GM12875 (cell line): ENCODE data around the gene FAM241B.

ENCODE experiments used
- H3K4me3 ChIP-seq: one replicate; pipeline ENCODE4 v1.5.1; 2011; ENCODE audit warnings: low read depth, low read length, control low read depth
- CTCF ChIP-seq: IDR thresholded peaks from 2 replicates; pipeline ENCODE4 v1.5.1; 2011; ENCODE audit warnings: low read depth, mild to moderate bottlenecking, control low read depth, inconsistent platforms, low read length, moderate library complexity, borderline replicate concordance; ENCODE audit not compliant: insufficient read depth

The FAM241B gene

GRCh38 chr10:69609077-69609476 is 21.0 kb upstream of the FAM241B start:
- no peak for TF ChIP-seq CTCF
- H3K4me3 ChIP-seq, result no peak overlapping the region

- no peak for TF ChIP-seq CTCF
- no peak overlapping the region for H3K4me3 ChIP-seq
These were observed 17.3 kb upstream of the FAM241B start for GRCh38 chr10:69612760-69613159.

DNA sequence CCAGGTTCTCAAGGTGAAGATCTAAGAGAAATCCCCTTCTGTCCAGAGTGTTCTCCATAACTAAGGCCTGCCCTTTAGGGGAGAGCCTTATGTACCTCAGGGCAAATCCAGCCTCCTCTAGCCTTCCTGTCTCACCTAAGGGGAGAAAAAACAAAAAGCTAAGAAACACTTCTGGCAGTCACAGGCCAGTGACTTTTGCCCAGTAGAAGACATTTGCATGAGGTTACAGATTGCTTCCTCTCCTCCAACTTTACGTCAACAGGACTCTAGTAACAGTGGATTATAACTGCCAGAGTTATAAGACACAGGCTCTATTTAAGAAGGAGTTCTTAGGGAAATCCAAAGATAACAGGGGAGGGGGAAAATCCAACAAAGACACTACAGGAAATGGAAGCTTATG is 15.9 kb upstream of the FAM241B start:
- no peak for TF ChIP-seq CTCF
- no peak overlapping the region for H3K4me3 ChIP-seq

DNA sequence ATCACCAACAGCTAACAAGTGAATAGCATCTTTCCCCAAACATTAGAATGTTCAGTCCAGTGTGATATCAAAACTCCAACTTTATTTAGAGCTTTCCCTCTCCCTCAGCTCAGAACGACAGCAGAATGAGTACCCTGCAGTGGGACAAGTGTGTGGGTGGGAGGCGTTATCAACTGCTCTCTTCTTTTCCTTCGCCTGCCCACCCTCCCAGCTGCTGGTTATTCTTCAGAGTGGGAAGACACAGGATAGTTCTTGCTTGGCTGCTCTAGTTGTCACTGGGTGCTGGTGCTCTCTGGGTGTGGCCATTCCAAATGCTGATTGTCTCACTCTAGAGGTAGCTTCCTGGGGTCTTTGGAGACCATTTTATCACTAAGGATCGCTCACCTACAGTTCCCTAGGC is 13.7 kb upstream of the FAM241B start:
- no peak for TF ChIP-seq CTCF
- no peak overlapping the region for H3K4me3 ChIP-seq

DNA sequence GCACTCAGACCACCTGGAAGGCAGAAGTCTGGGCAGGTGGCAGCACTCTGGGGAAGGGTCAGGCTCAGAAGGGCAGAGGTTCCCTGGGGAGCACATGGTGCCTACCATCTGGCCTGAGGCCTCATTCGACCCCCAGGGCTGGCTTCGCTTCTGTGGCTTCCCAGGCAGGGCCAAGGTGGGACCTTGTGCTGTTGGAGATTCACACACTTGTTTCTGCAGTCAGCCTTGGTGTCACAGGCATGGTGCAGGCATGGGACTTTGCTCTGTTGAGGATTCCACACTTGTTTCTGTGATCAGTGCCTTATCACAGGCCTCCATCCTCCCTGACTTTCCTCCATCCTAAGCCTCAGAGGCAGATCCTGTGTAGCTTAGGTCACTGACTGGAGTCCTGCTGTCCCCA is 11.3 kb upstream of the FAM241B start:
- TF ChIP-seq CTCF, result no peak
- H3K4me3 ChIP-seq, result no peak overlapping the region

GRCh38 chr10:69619626-69620025 is 10.4 kb upstream of the FAM241B start:
- TF ChIP-seq CTCF, result no peak
- H3K4me3 ChIP-seq, result no peak overlapping the region

GRCh38 chr10:69620625-69621024 is 9.4 kb upstream of the FAM241B start:
- TF ChIP-seq CTCF, result no peak
- H3K4me3 ChIP-seq, result no peak overlapping the region
